Panc1 (cell line): ENCODE data around the gene PHOX2B. TPM values are rescaled to one million over a fixed set of nuclear protein-coding genes. Genes with fewer than 3 reads are reported as not detected.

Experiments used
- ATAC-seq: fragments of 200-7000 bp; cut with Tn5 transposase; 2 replicates; pipeline ENCODE4 v1.9.1; 2020; ENCODE audit warnings: mild to moderate bottlenecking, moderate library complexity
- BruUV-seq: library from RNA; stranded (reverse); fragments of 400-500 nt; replicated peaks from 2 replicates; lab custom pipeline; 2021; lab: Mats Ljungman, UMichigan
- CTCF ChIA-PET: fragments of 300-600 bp; sonication (Branson Sonifier 250); formaldehyde crosslinking; loops from one replicate; lab custom pipeline; 2022; ENCODE audit warnings: antibody characterized with exemption; lab: Charles Lee
- POLR2A ChIA-PET: fragments of 300-600 bp; sonication (Branson Sonifier 250); formaldehyde crosslinking; loops from one replicate; lab custom pipeline; 2022; ENCODE audit warnings: antibody characterized with exemption; lab: Charles Lee
- DNase-seq: peaks from one replicate; pipeline ENCODE4 v3.0.0-alpha.2; 2010; ENCODE audit warnings: low read depth, low spot score
- H3K27ac ChIP-seq: 2 replicates; pipeline ENCODE4 v1.5.1; 2011; ENCODE audit warnings: mild to moderate bottlenecking, low read length, inconsistent platforms
- H3K27me3 ChIP-seq: fragments of 200-500 bp; sonication (Bioruptor generic); 2 replicates; pipeline ENCODE4 v1.6.0; 2014; ENCODE audit warnings: low read length, inconsistent platforms; ENCODE audit not compliant: control insufficient read depth, insufficient read depth
- H3K36me3 ChIP-seq: fragments of 200-500 bp; sonication (Bioruptor generic); 2 replicates; pipeline ENCODE4 v1.5.1; 2014; ENCODE audit warnings: inconsistent platforms, mild to moderate bottlenecking, low read length, moderate library complexity; ENCODE audit not compliant: control insufficient read depth, insufficient read depth
- H3K4me1 ChIP-seq: 2 replicates; pipeline ENCODE4 v1.5.1; 2011; ENCODE audit warnings: inconsistent platforms, mild to moderate bottlenecking, low read length, moderate library complexity; ENCODE audit not compliant: control insufficient read depth, insufficient read depth
- H3K4me3 ChIP-seq, 2 experiments: 2 replicates each; pipeline ENCODE4 v1.5.1; 2011 to 2012; ENCODE audit warnings: low read depth in 2 of 2, low read length in 2 of 2, mild to moderate bottlenecking in 2 of 2, inconsistent platforms in 1 of 2, moderate library complexity in 1 of 2
- H3K9me3 ChIP-seq: fragments of 200-500 bp; sonication (Bioruptor generic); 2 replicates; pipeline ENCODE4 v1.5.1; 2014; ENCODE audit warnings: low read depth, mild to moderate bottlenecking, inconsistent platforms, low read length, moderate library complexity; ENCODE audit not compliant: control insufficient read depth, insufficient read depth
- POLR2AphosphoS5 ChIP-seq: IDR thresholded peaks from 2 replicates; pipeline ENCODE4 v1.6.1; 2012; ENCODE audit warnings: mild to moderate bottlenecking, low read depth, low read length, moderate library complexity
- SIN3A ChIP-seq: IDR thresholded peaks from 2 replicates; pipeline ENCODE4 v1.6.1; 2012; ENCODE audit warnings: low read depth, mild to moderate bottlenecking, low read length, moderate library complexity, borderline replicate concordance; ENCODE audit not compliant: insufficient read depth
- TCF7L2 ChIP-seq: IDR thresholded peaks from 2 replicates; pipeline ENCODE4 v1.6.1; 2011; ENCODE audit warnings: mild to moderate bottlenecking, low read depth, low read length, inconsistent platforms
- in situ Hi-C: cut with HindIII; loops from 2 replicates; pipeline ENCODE4 v1.10.0; 2016; ENCODE audit warnings: low sequenced_read_pairs, low pct_unique_long_range_greater_than_20kb
- intact Hi-C: fragments of 100-400 bp; cut with micrococcal nuclease; formaldehyde crosslinking; loops from one replicate; pipeline ENCODE4 v1.10.0; 2022; ENCODE audit not compliant: unreplicated experiment
- total RNA-seq: library from RNA; stranded (reverse); gene quantifications from one replicate; pipeline ENCODE4 v1.2.1, GENCODE V29; 2021; ENCODE audit not compliant: unreplicated experiment
- TF ChIP-seq, protein P1 (sequence below), 2 experiments: IDR thresholded peaks; 2 replicates each; pipeline ENCODE4 v1.6.1; 2011 to 2012; ENCODE audit warnings: low read depth in 2 of 2, control low read depth in 1 of 2, low read length in 1 of 2, mild to moderate bottlenecking in 1 of 2, moderate library complexity in 1 of 2; ENCODE audit not compliant: insufficient read depth in 1 of 2
- TF ChIP-seq, protein P2 (sequence below): fragments of 450-650 bp; IDR thresholded peaks from 2 replicates; pipeline ENCODE4 v1.5.1; 2017; ENCODE audit warnings: mild to moderate bottlenecking

The PHOX2B gene
- total RNA-seq, 1 experiment from 2014 or later = not detected

DNA sequence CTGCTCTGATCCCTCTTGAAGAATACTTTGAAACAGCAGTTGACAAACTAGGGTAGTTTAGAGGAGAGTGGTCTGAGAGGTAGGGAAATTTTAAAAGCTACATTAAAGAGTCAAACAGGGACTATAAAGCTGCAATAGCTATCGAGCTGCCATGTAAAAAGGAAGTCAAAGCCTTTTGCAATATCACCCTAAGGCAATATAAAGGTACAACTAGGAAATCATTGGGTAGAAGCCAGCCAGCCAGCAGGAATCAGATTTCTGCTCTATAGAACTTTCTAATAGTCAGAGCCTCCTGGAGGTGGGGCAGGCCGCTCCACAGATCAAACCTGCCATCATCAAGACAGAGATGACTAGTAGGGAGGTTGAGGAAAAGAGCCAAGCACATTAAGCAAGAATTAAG, 15.2 kb upstream of the PHOX2B start:
- ATAC-seq (no peak), DNase-seq (no peak)
- no TSS peak for BruUV-seq
- no peak overlapping the region for H3K27ac ChIP-seq
- no peak overlapping the region for H3K4me3 ChIP-seq
- CTCF ChIA-PET = no interaction called here
- no peaks in the 10 kb centered on the region; the same call in 1 of the 2 replicates for H3K36me3 ChIP-seq
- intact Hi-C loops (no loop called here), in situ Hi-C loops (no loop called here)
- H3K4me1 ChIP-seq = no peaks in the 10 kb centered on the region
- POLR2A ChIA-PET = no interaction called here
- H3K9me3 ChIP-seq = no peaks in the 10 kb centered on the region
- peaks cover 2% of the 10 kb centered on the region; the same call in 1 of the 2 replicates for H3K27me3 ChIP-seq
- TF ChIP-seq POLR2AphosphoS5 (no peak), SIN3A (no peak), TCF7L2 (no peak)
- TF ChIP-seq, protein P1, sequence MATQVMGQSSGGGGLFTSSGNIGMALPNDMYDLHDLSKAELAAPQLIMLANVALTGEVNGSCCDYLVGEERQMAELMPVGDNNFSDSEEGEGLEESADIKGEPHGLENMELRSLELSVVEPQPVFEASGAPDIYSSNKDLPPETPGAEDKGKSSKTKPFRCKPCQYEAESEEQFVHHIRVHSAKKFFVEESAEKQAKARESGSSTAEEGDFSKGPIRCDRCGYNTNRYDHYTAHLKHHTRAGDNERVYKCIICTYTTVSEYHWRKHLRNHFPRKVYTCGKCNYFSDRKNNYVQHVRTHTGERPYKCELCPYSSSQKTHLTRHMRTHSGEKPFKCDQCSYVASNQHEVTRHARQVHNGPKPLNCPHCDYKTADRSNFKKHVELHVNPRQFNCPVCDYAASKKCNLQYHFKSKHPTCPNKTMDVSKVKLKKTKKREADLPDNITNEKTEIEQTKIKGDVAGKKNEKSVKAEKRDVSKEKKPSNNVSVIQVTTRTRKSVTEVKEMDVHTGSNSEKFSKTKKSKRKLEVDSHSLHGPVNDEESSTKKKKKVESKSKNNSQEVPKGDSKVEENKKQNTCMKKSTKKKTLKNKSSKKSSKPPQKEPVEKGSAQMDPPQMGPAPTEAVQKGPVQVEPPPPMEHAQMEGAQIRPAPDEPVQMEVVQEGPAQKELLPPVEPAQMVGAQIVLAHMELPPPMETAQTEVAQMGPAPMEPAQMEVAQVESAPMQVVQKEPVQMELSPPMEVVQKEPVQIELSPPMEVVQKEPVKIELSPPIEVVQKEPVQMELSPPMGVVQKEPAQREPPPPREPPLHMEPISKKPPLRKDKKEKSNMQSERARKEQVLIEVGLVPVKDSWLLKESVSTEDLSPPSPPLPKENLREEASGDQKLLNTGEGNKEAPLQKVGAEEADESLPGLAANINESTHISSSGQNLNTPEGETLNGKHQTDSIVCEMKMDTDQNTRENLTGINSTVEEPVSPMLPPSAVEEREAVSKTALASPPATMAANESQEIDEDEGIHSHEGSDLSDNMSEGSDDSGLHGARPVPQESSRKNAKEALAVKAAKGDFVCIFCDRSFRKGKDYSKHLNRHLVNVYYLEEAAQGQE (IDR thresholded peaks at IDR 0.05; ENCODE audit: insufficient read depth in 1 of 2, low read depth in 2 of 2, low read length in 1 of 2) = no peak
- TF ChIP-seq, protein P2, sequence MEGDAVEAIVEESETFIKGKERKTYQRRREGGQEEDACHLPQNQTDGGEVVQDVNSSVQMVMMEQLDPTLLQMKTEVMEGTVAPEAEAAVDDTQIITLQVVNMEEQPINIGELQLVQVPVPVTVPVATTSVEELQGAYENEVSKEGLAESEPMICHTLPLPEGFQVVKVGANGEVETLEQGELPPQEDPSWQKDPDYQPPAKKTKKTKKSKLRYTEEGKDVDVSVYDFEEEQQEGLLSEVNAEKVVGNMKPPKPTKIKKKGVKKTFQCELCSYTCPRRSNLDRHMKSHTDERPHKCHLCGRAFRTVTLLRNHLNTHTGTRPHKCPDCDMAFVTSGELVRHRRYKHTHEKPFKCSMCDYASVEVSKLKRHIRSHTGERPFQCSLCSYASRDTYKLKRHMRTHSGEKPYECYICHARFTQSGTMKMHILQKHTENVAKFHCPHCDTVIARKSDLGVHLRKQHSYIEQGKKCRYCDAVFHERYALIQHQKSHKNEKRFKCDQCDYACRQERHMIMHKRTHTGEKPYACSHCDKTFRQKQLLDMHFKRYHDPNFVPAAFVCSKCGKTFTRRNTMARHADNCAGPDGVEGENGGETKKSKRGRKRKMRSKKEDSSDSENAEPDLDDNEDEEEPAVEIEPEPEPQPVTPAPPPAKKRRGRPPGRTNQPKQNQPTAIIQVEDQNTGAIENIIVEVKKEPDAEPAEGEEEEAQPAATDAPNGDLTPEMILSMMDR = no peak

DNA sequence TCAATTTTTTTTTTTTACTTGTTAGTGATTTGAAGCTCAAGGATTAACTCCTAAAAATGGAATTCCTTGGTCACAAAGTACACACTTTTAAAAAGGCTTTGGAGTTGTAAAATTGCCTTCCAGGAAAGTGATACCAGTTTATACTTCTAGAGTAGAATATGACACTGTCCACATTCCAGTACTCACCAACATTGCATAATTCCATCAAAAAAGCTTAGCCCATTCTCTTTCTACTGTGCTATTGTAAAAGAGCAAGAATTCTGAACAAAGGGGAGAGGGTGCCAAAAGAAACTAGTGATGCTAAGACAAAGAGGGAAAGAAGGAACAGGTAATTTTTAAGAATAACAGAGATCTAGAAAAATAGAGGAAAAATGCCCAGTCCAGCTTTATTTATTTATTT, 10.4 kb upstream of the PHOX2B start:
- CTCF ChIA-PET = interaction anchor here (0.7 kb wide), 1 partner anchor 613 kb away, joined by 3 read pairs; no protein-coding TSS in a partner anchor
- in situ Hi-C loops (no loop called here), intact Hi-C loops (no loop called here)
- POLR2A ChIA-PET = interaction anchor here (0.6 kb wide), 1 partner anchor 801 kb away, joined by 7 read pairs; no protein-coding TSS in a partner anchor
- no TSS peak for BruUV-seq
- Histone ChIP-seq H3K9me3 (no peaks in the 10 kb centered on the region), H3K4me1 (no peaks in the 10 kb centered on the region), H3K27me3 (peaks cover 2% of the 10 kb centered on the region), H3K4me3 (no peak overlapping the region), H3K27ac (no peak overlapping the region), H3K36me3 (no peaks in the 10 kb centered on the region)
- ATAC-seq (no peak), DNase-seq (no peak)
- TF ChIP-seq SIN3A (no peak), POLR2AphosphoS5 (no peak), TCF7L2 (no peak)
- TF ChIP-seq, protein P2 = no peak
- TF ChIP-seq, protein P1 (IDR thresholded peaks at IDR 0.05; ENCODE audit: insufficient read depth in 1 of 2, low read depth in 2 of 2, low read length in 1 of 2) = no peak
